ENCODE measurements around the gene SLC15A3.

DNA sequence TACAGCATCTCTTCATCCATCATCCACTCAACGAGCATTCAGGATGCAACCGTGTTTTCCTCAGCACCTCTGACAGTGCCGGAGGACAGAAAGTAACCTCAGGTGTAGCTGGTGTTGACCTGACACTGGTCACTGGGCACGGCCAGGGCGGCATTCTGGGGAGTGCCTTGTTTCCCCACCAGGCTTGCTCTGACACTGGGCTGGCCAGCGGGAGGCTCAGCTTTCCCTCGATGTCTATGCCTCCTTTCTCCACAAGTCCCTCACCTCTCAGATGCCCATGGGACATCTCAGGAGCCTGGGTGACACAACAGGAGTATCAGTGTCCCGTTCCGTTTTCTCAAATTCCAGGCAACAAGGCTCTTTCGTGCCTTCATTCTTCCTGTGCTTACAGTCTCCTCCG, 48.5 kb upstream of the SLC15A3 start:
- TF ChIP-seq, protein P1, sequence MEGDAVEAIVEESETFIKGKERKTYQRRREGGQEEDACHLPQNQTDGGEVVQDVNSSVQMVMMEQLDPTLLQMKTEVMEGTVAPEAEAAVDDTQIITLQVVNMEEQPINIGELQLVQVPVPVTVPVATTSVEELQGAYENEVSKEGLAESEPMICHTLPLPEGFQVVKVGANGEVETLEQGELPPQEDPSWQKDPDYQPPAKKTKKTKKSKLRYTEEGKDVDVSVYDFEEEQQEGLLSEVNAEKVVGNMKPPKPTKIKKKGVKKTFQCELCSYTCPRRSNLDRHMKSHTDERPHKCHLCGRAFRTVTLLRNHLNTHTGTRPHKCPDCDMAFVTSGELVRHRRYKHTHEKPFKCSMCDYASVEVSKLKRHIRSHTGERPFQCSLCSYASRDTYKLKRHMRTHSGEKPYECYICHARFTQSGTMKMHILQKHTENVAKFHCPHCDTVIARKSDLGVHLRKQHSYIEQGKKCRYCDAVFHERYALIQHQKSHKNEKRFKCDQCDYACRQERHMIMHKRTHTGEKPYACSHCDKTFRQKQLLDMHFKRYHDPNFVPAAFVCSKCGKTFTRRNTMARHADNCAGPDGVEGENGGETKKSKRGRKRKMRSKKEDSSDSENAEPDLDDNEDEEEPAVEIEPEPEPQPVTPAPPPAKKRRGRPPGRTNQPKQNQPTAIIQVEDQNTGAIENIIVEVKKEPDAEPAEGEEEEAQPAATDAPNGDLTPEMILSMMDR (conservative IDR thresholded peaks at IDR 0.05; ENCODE audit: low read length) = no peak
- TF ChIP-seq EZH2phosphoT487 (IDR thresholded peaks at IDR 0.05; ENCODE audit: borderline replicate concordance, low read depth, low read length) = no peak

Data from OCI-LY7 (cell line).